Fibroblast of villous mesenchyme (primary cell): ENCODE measurements around the gene XYLT1. TPM values are rescaled to one million over a fixed set of nuclear protein-coding genes. Genes with fewer than 3 reads are reported as not detected.

Experiments
- DNase-seq: peaks from one replicate; pipeline ENCODE4 v3.0.0-alpha.2; 2010; ENCODE audit warnings: low read depth
- H3K4me3 ChIP-seq: 2 replicates; pipeline ENCODE4 v1.5.1; 2011; ENCODE audit warnings: low read depth, mild to moderate bottlenecking, low read length
- CTCF ChIP-seq: IDR thresholded peaks from 2 replicates; pipeline ENCODE4 v1.5.1; 2012; ENCODE audit warnings: low read depth, mild to moderate bottlenecking, low read length; ENCODE audit not compliant: insufficient read depth
- total RNA-seq: library from RNA; depleted of rRNA; stranded (reverse); fragments of >200 nt; gene quantifications from 2 replicates; pipeline ENCODE4 v1.2.3, GENCODE V29; 2012

The XYLT1 gene
- total RNA-seq, 1 donor: 2.6 TPM

GRCh38 chr16:17194190-17194780 lies 276.5 kb downstream of the XYLT1 start:
- no peak overlapping the region for H3K4me3 ChIP-seq
- peak; percentile 66 for TF ChIP-seq CTCF
- DNase-seq: peak; percentile 26

DNA sequence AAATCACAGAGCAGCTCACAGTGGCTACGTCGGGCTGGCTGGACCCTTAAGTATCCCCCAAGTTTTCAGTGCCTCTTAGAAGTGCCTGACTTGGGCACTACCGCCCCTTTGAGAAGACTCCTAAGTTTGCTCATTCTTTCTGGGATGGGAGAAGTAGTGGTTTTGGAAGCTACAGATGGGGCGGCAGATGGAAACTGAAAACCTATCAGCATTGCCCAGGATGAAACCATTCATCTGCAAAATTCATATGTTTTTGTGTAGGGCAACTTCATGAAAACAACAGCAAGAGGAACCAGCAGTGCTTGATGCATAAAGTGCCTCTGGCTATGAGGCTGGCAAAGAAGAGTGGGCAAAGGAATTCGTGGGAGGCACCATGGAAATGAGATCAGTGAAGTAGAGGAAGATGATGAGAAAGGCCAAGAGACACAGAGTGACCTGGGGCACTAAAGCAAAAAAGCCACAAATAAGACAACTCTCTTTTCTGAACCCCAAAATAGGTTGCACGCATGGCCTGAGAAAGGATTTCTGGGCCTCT lies 277.1 kb downstream of the XYLT1 start:
- no peak overlapping the region for H3K4me3 ChIP-seq
- no peak for TF ChIP-seq CTCF
- DNase-seq: no peak

DNA sequence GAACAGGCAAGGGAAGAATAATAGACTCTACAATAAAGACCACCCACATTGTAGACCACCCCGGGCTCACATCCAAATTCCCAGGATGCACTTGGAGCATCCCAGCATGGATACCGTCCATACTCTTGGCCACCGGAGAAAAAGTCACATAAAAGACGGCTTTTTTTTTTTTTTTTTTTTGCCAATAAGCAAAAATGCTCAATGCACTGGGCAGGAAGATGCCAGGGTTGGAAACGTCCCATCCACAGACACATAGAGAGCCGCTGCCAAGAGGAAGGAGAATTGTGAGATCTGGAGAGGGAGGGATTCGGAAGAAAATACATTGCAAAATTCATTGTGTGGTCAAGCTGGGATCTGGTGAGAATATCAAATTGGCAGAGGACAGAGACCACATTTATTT lies 286.7 kb downstream of the XYLT1 start:
- no peak for DNase-seq
- TF ChIP-seq CTCF: no peak
- H3K4me3 ChIP-seq: no peak overlapping the region

- no peak for TF ChIP-seq CTCF
- DNase-seq: peak; percentile 81
- no peak overlapping the region for H3K4me3 ChIP-seq
Observed at GRCh38 chr16:17177959-17178905, 292.5 kb downstream of the XYLT1 start.

GRCh38 chr16:17177242-17177958 lies 293.4 kb downstream of the XYLT1 start:
- H3K4me3 ChIP-seq: no peak overlapping the region
- peak; percentile 77 for DNase-seq
- TF ChIP-seq CTCF: no peak

DNA sequence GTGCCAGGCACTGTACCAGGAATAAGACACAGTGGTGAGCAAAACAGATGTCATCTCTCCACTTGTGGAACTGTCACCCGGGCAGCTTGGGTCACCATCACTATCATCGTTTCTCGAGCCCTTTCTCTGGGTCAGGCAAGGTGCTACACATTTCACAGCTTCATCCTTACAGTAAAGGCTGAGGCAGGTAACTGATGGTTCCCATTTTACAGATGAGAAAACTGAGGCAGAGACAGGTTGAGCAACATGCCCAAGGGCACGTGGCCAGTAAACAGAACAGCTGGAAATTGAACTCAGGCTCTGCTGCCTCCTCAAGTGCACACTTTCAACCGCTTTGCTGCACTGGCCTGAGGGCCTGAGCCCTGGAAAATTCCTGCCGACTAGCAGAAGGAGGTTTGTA lies 294.6 kb downstream of the XYLT1 start:
- H3K4me3 ChIP-seq: no peak overlapping the region
- DNase-seq: no peak
- no peak for TF ChIP-seq CTCF
